GM21717 (cell line): ENCODE measurements around the gene AMDHD2.

Experiments used
- ATAC-seq: cut with Tn5 transposase; IDR thresholded peaks from one replicate; pipeline ENCODE4 v1.9.1; 2021; ENCODE audit warnings: mild to moderate bottlenecking, moderate library complexity; ENCODE audit not compliant: unreplicated experiment

The AMDHD2 gene

GRCh38 chr16:2515180-2515851, 4.9 kb upstream of the AMDHD2 start:
- ATAC-seq, result no peak

- no peak for ATAC-seq
These were observed 3.6 kb upstream of the AMDHD2 start for GRCh38 chr16:2516391-2517240.

GRCh38 chr16:2517954-2518605, 2.1 kb upstream of the AMDHD2 start:
- ATAC-seq, result no peak

GRCh38 chr16:2518823-2519710, 1.1 kb upstream of the AMDHD2 start:
- ATAC-seq, result no peak

- no peak for ATAC-seq
These were observed 475 bp upstream of the AMDHD2 start for GRCh38 chr16:2519711-2520080.

GRCh38 chr16:2520784-2521531, 787 bp downstream of the AMDHD2 start:
- no peak for ATAC-seq

GRCh38 chr16:2523801-2524231, 3.6 kb downstream of the AMDHD2 start:
- no peak for ATAC-seq

GRCh38 chr16:2524339-2524938, 4.3 kb downstream of the AMDHD2 start:
- no peak for ATAC-seq

GRCh38 chr16:2526135-2526534, 6.0 kb downstream of the AMDHD2 start:
- no peak for ATAC-seq

- ATAC-seq, result no peak
These were observed 7.1 kb downstream of the AMDHD2 start for GRCh38 chr16:2527071-2527783.

GRCh38 chr16:2527784-2528100, 7.6 kb downstream of the AMDHD2 start:
- ATAC-seq, result no peak

- no peak for ATAC-seq
These were observed 8.2 kb downstream of the AMDHD2 start for GRCh38 chr16:2528161-2529060.

GRCh38 chr16:2529061-2529931, 9.1 kb downstream of the AMDHD2 start:
- ATAC-seq, result no peak

GRCh38 chr16:2529961-2530628, 9.9 kb downstream of the AMDHD2 start:
- ATAC-seq, result no peak

- ATAC-seq, result no peak
These were observed 10.6 kb downstream of the AMDHD2 start for GRCh38 chr16:2530629-2531318.

- peak; percentile 4 for ATAC-seq
These were observed 11.2 kb downstream of the AMDHD2 start, which contains the start of gene CEMP1 for GRCh38 chr16:2531371-2531695. Gene CEMP1 (minus strand): TSS chr16:2531408. CDS start chr16:2531073, 335 bp downstream.
